IPS-18c (cell line): ENCODE results near the gene C13orf46.
"Not testable (repeated sequence)": the region's sequence is repeated elsewhere in the genome, so short reads cannot be mapped to it uniquely, and the experiment has no call there.

Source experiments
- H3K4me3 ChIP-seq: 2 replicates; pipeline ENCODE4 v1.7.0; 2013; ENCODE audit warnings: low read depth, mild to moderate bottlenecking, low read length, moderate library complexity; ENCODE audit not compliant: insufficient read depth
- H3K9me3 ChIP-seq: one replicate; pipeline ENCODE4 v1.6.1; 2013; ENCODE audit warnings: mild to moderate bottlenecking, low read length, moderate library complexity; ENCODE audit not compliant: control insufficient read depth, insufficient read depth

The C13orf46 gene

GRCh38 chr13:113914333-113915011 is 59.4 kb downstream of the C13orf46 start:
- peaks cover 2% of the 10 kb centered on the region for H3K9me3 ChIP-seq
- H3K4me3 ChIP-seq = no peak overlapping the region

- H3K4me3 ChIP-seq, H3K9me3 ChIP-seq: not testable (repeated sequence)
Observed at GRCh38 chr13:113913838-113914237, 60.0 kb downstream of the C13orf46 start.

GRCh38 chr13:113913408-113913807 is 60.5 kb downstream of the C13orf46 start:
- not testable (repeated sequence) for H3K9me3 ChIP-seq, H3K4me3 ChIP-seq

- H3K4me3 ChIP-seq = no peak overlapping the region
- H3K9me3 ChIP-seq = no peaks in the 10 kb centered on the region
Observed at GRCh38 chr13:113912596-113912995, 61.3 kb downstream of the C13orf46 start.

- H3K4me3 ChIP-seq = no peak overlapping the region
Observed at GRCh38 chr13:113907635-113908617, 66.0 kb downstream of the C13orf46 start.

GRCh38 chr13:113906571-113906970 is 67.3 kb downstream of the C13orf46 start:
- H3K9me3 ChIP-seq = no peaks in the 10 kb centered on the region

More at GRCh38 chr13:113907635-113908617, 66.0 kb downstream of the C13orf46 start:
- H3K9me3 ChIP-seq = no peaks in the 10 kb centered on the region

GRCh38 chr13:113905942-113906341 is 67.9 kb downstream of the C13orf46 start:
- Histone ChIP-seq H3K9me3 (no peaks in the 10 kb centered on the region), H3K4me3 (no peak overlapping the region)

More at GRCh38 chr13:113906571-113906970, 67.3 kb downstream of the C13orf46 start:
- no peak overlapping the region for H3K4me3 ChIP-seq

GRCh38 chr13:113905018-113905417 is 68.9 kb downstream of the C13orf46 start:
- Histone ChIP-seq H3K9me3 (no peaks in the 10 kb centered on the region), H3K4me3 (no peak overlapping the region)

GRCh38 chr13:113904411-113904810 is 69.5 kb downstream of the C13orf46 start:
- no peaks in the 10 kb centered on the region for H3K9me3 ChIP-seq
- H3K4me3 ChIP-seq = no peak overlapping the region

- no peaks in the 10 kb centered on the region for H3K9me3 ChIP-seq
Observed at GRCh38 chr13:113903912-113904311, 70.0 kb downstream of the C13orf46 start.

More at GRCh38 chr13:113903912-113904311, 70.0 kb downstream of the C13orf46 start:
- no peak overlapping the region for H3K4me3 ChIP-seq
